GM18502 (cell line): Measurements from ENCODE around the gene COPS6.
"Not testable (repeated sequence)": the region's sequence is repeated elsewhere in the genome, so short reads cannot be mapped to it uniquely, and the experiment has no call there.

Source experiments
- ATAC-seq: cut with Tn5 transposase; IDR thresholded peaks from one replicate; pipeline ENCODE4 v1.9.1; 2021; ENCODE audit warnings: mild to moderate bottlenecking; ENCODE audit not compliant: unreplicated experiment, poor library complexity

The COPS6 gene

GRCh38 chr7:100124301-100125230, 35.8 kb downstream of the COPS6 start:
- no peak for ATAC-seq

GRCh38 chr7:100126239-100126930, 37.6 kb downstream of the COPS6 start:
- ATAC-seq = peak; percentile 2

GRCh38 chr7:100126931-100127865, 38.4 kb downstream of the COPS6 start, which contains the start of gene MBLAC1:
Gene MBLAC1, plus strand, starts transcription at chr7:100126967. Its CDS starts 429 bp downstream, at chr7:100127396.
- peak; percentile 68 for ATAC-seq

GRCh38 chr7:100127866-100128636, 39.3 kb downstream of the COPS6 start:
- ATAC-seq = peak; percentile 8

GRCh38 chr7:100128637-100128963, 39.8 kb downstream of the COPS6 start:
- no peak for ATAC-seq

GRCh38 chr7:100130220-100130607, 41.4 kb downstream of the COPS6 start:
- not testable (repeated sequence) for ATAC-seq

GRCh38 chr7:100130608-100131453, 42.1 kb downstream of the COPS6 start:
- ATAC-seq = no peak

- no peak for ATAC-seq
Measured at GRCh38 chr7:100132126-100132525, 43.4 kb downstream of the COPS6 start.

- peak; percentile 61 for ATAC-seq
Measured at GRCh38 chr7:100132697-100133151, 44.0 kb downstream of the COPS6 start.

- ATAC-seq = no peak
Measured at GRCh38 chr7:100137851-100138760, 49.3 kb downstream of the COPS6 start.

- no peak for ATAC-seq
Measured at GRCh38 chr7:100141555-100141949, 52.8 kb downstream of the COPS6 start.
